Measurements from ENCODE around the gene NEK6.
A peak's percentile ranks its signal among the peaks of the same experiment; 100 is the strongest.

NEK6 gene

GRCh38 chr9:124210697-124211096, 47.1 kb upstream of the NEK6 start:
- Histone ChIP-seq H3K23ac (ENCODE audit: low read length in 2 of 2) (no peak overlapping the region), H3K4ac (ENCODE audit: low read depth in 1 of 2, low read length in 2 of 2) (no peak overlapping the region), H3K4me3 (ENCODE audit: insufficient read depth in 1 of 2, low read depth in 1 of 2, low read length in 2 of 2) (no peak overlapping the region), H2BK12ac (ENCODE audit: low read length in 2 of 2) (no peak overlapping the region), H2AK5ac (ENCODE audit: low read length, severe bottlenecking) (no peak overlapping the region), H2AFZ (ENCODE audit: low read depth, low read length) (no peak overlapping the region), H3K4me1 (ENCODE audit: control insufficient read depth, insufficient read depth, low read depth, low read length) (peaks cover 3% of the 10 kb centered on the region), H3K14ac (ENCODE audit: low read length in 2 of 2) (no peak overlapping the region), H3K27ac (ENCODE audit: low read length, poor library complexity, severe bottlenecking) (no peak overlapping the region), H3K9ac (ENCODE audit: low read length) (no peak overlapping the region), H3K4me2 (ENCODE audit: low read length, poor library complexity, severe bottlenecking) (no peak overlapping the region), H2BK5ac (ENCODE audit: low read depth, low read length, poor library complexity, severe bottlenecking) (no peak overlapping the region), H2BK15ac (ENCODE audit: low read depth, poor library complexity, severe bottlenecking) (no peak overlapping the region), H3K27me3 (ENCODE audit: control insufficient read depth in 1 of 2, insufficient read depth in 1 of 2, low read length in 2 of 2) (peaks cover 0 to 4% of the 10 kb centered on the region in 2 experiments), H3K79me1 (replicated peaks; ENCODE audit: low read length, poor library complexity, severe bottlenecking) (no peaks in the 10 kb centered on the region), H3K36me3 (ENCODE audit: control insufficient read depth in 1 of 2, insufficient read depth in 2 of 2, low read depth in 1 of 2, low read length in 2 of 2) (no peaks in the 10 kb centered on the region), H4K8ac (ENCODE audit: low read length) (no peak overlapping the region), H4K91ac (ENCODE audit: low read length) (no peak overlapping the region), H3K18ac (ENCODE audit: low read depth in 1 of 2, low read length in 2 of 2) (no peak overlapping the region), H3K9me3 (ENCODE audit: control insufficient read depth, low read length) (no peaks in the 10 kb centered on the region), H2BK120ac (ENCODE audit: low read depth, low read length) (no peak overlapping the region)
- WGBS, result 58% methylated on average over 2 of the region's 3 CpGs
- DNase-seq, result no peak

- Histone ChIP-seq H3K27me3 (ENCODE audit: control insufficient read depth in 1 of 2, insufficient read depth in 1 of 2, low read length in 2 of 2) (no peaks in the 10 kb centered on the region), H3K27ac (ENCODE audit: low read length, poor library complexity, severe bottlenecking) (no peak overlapping the region), H3K18ac (ENCODE audit: low read depth in 1 of 2, low read length in 2 of 2) (no peak overlapping the region), H4K91ac (ENCODE audit: low read length) (no peak overlapping the region), H2AK5ac (ENCODE audit: low read length, severe bottlenecking) (no peak overlapping the region), H2BK120ac (ENCODE audit: low read depth, low read length) (no peak overlapping the region), H2BK12ac (ENCODE audit: low read length in 2 of 2) (peak overlapping the region in 1 of 2 experiments; percentile 45), H4K8ac (ENCODE audit: low read length) (no peak overlapping the region), H3K4me3 (ENCODE audit: insufficient read depth in 1 of 2, low read depth in 1 of 2, low read length in 2 of 2) (peak overlapping the region in 1 of 2 experiments; percentile 36), H3K4me2 (ENCODE audit: low read length, poor library complexity, severe bottlenecking) (no peak overlapping the region), H3K14ac (ENCODE audit: low read length in 2 of 2) (no peak overlapping the region), H2BK5ac (ENCODE audit: low read depth, low read length, poor library complexity, severe bottlenecking) (no peak overlapping the region), H3K4ac (ENCODE audit: low read depth in 1 of 2, low read length in 2 of 2) (no peak overlapping the region), H2AFZ (ENCODE audit: low read depth, low read length) (no peak overlapping the region), H2BK15ac (ENCODE audit: low read depth, poor library complexity, severe bottlenecking) (no peak overlapping the region), H3K23ac (ENCODE audit: low read length in 2 of 2) (no peak overlapping the region), H3K4me1 (ENCODE audit: control insufficient read depth, insufficient read depth, low read depth, low read length) (peaks cover 3% of the 10 kb centered on the region), H3K9ac (ENCODE audit: low read length) (peak overlapping the region; percentile 52), H3K9me3 (ENCODE audit: control insufficient read depth, low read length) (no peaks in the 10 kb centered on the region), H3K36me3 (ENCODE audit: control insufficient read depth in 1 of 2, insufficient read depth in 2 of 2, low read depth in 1 of 2, low read length in 2 of 2) (no peaks in the 10 kb centered on the region), H3K79me1 (replicated peaks; ENCODE audit: low read length, poor library complexity, severe bottlenecking) (no peaks in the 10 kb centered on the region)
- peak; percentile 25 for DNase-seq
- 75% methylated on average over 12 of the region's 12 CpGs for WGBS
Measured at GRCh38 chr9:124212381-124213050, 45.2 kb upstream of the NEK6 start.

GRCh38 chr9:124213396-124213795, 44.4 kb upstream of the NEK6 start:
- Histone ChIP-seq H3K4me1 (ENCODE audit: control insufficient read depth, insufficient read depth, low read depth, low read length) (peaks cover 6% of the 10 kb centered on the region), H3K79me1 (replicated peaks; ENCODE audit: low read length, poor library complexity, severe bottlenecking) (no peaks in the 10 kb centered on the region), H2BK5ac (ENCODE audit: low read depth, low read length, poor library complexity, severe bottlenecking) (no peak overlapping the region), H2AFZ (ENCODE audit: low read depth, low read length) (no peak overlapping the region), H3K23ac (ENCODE audit: low read length in 2 of 2) (no peak overlapping the region), H3K27ac (ENCODE audit: low read length, poor library complexity, severe bottlenecking) (no peak overlapping the region), H3K36me3 (ENCODE audit: control insufficient read depth in 1 of 2, insufficient read depth in 2 of 2, low read depth in 1 of 2, low read length in 2 of 2) (no peaks in the 10 kb centered on the region), H3K27me3 (ENCODE audit: control insufficient read depth in 1 of 2, insufficient read depth in 1 of 2, low read length in 2 of 2) (no peaks in the 10 kb centered on the region), H2BK15ac (ENCODE audit: low read depth, poor library complexity, severe bottlenecking) (no peak overlapping the region), H3K14ac (ENCODE audit: low read length in 2 of 2) (peak overlapping the region in 1 of 2 experiments; percentile 81), H3K9ac (ENCODE audit: low read length) (no peak overlapping the region), H2BK120ac (ENCODE audit: low read depth, low read length) (no peak overlapping the region), H3K9me3 (ENCODE audit: control insufficient read depth, low read length) (no peaks in the 10 kb centered on the region), H4K91ac (ENCODE audit: low read length) (no peak overlapping the region), H3K4me3 (ENCODE audit: insufficient read depth in 1 of 2, low read depth in 1 of 2, low read length in 2 of 2) (no peak overlapping the region), H3K4ac (ENCODE audit: low read depth in 1 of 2, low read length in 2 of 2) (no peak overlapping the region), H2BK12ac (ENCODE audit: low read length in 2 of 2) (no peak overlapping the region), H3K18ac (ENCODE audit: low read depth in 1 of 2, low read length in 2 of 2) (no peak overlapping the region), H2AK5ac (ENCODE audit: low read length, severe bottlenecking) (no peak overlapping the region), H3K4me2 (ENCODE audit: low read length, poor library complexity, severe bottlenecking) (no peak overlapping the region), H4K8ac (ENCODE audit: low read length) (no peak overlapping the region)
- no peak for DNase-seq
- WGBS, result 94% methylated on average over 12 of the region's 12 CpGs

- Histone ChIP-seq H2AFZ (ENCODE audit: low read depth, low read length) (no peak overlapping the region), H3K9me3 (ENCODE audit: control insufficient read depth, low read length) (no peaks in the 10 kb centered on the region), H3K27me3 (ENCODE audit: control insufficient read depth in 1 of 2, insufficient read depth in 1 of 2, low read length in 2 of 2) (no peaks in the 10 kb centered on the region), H3K4me2 (ENCODE audit: low read length, poor library complexity, severe bottlenecking) (no peak overlapping the region), H3K23ac (ENCODE audit: low read length in 2 of 2) (no peak overlapping the region), H2BK5ac (ENCODE audit: low read depth, low read length, poor library complexity, severe bottlenecking) (no peak overlapping the region), H3K79me1 (replicated peaks; ENCODE audit: low read length, poor library complexity, severe bottlenecking) (no peaks in the 10 kb centered on the region), H3K4me3 (ENCODE audit: insufficient read depth in 1 of 2, low read depth in 1 of 2, low read length in 2 of 2) (no peak overlapping the region), H2BK12ac (ENCODE audit: low read length in 2 of 2) (peak overlapping the region in 1 of 2 experiments; percentile 7), H3K9ac (ENCODE audit: low read length) (no peak overlapping the region), H2BK120ac (ENCODE audit: low read depth, low read length) (no peak overlapping the region), H2AK5ac (ENCODE audit: low read length, severe bottlenecking) (no peak overlapping the region), H3K14ac (ENCODE audit: low read length in 2 of 2) (peak overlapping the region in 1 of 2 experiments; percentile 16), H3K36me3 (ENCODE audit: control insufficient read depth in 1 of 2, insufficient read depth in 2 of 2, low read depth in 1 of 2, low read length in 2 of 2) (no peaks in the 10 kb centered on the region), H3K4ac (ENCODE audit: low read depth in 1 of 2, low read length in 2 of 2) (no peak overlapping the region), H2BK15ac (ENCODE audit: low read depth, poor library complexity, severe bottlenecking) (no peak overlapping the region), H4K91ac (ENCODE audit: low read length) (no peak overlapping the region), H3K4me1 (ENCODE audit: control insufficient read depth, insufficient read depth, low read depth, low read length) (peaks cover 13% of the 10 kb centered on the region), H3K18ac (ENCODE audit: low read depth in 1 of 2, low read length in 2 of 2) (peak overlapping the region in 1 of 2 experiments; percentile 55), H4K8ac (ENCODE audit: low read length) (no peak overlapping the region), H3K27ac (ENCODE audit: low read length, poor library complexity, severe bottlenecking) (no peak overlapping the region)
- 87% methylated on average over 8 of the region's 8 CpGs for WGBS
- DNase-seq, result no peak
Measured at GRCh38 chr9:124214116-124214515, 43.6 kb upstream of the NEK6 start.

Measured in mesenchymal stem cell (in vitro differentiated cells and primary cell).